Mesenteric fat pad (tissue), 1 donor: ENCODE data around the gene UBAC2. TPM values are rescaled to one million over a fixed set of nuclear protein-coding genes. Genes with fewer than 3 reads are reported as not detected.
"Not testable (repeated sequence)": the region's sequence is repeated elsewhere in the genome, so short reads cannot be mapped to it uniquely, and the experiment has no call there.

ENCODE experiments used
- DNase-seq: peaks from one replicate; pipeline ENCODE4 v3.0.0-alpha.2; 2020; ENCODE audit warnings: low spot score
- total RNA-seq: library from RNA; stranded (reverse); fragmentation: NEBNext Ultra II Directional; extraction: Animal tissue kit (Norgen Biotek cat#: 25700); gene quantifications from one replicate; pipeline ENCODE4 v1.2.1, GENCODE V29; 2021
- donor health status: DM: yes; HTN: yes; CAD: no.

UBAC2 gene
- total RNA-seq, 1 donor from 2014 or later: 49.3 TPM

- no peak for DNase-seq
Measured at GRCh38 chr13:99211421-99212035, 10.9 kb downstream of the UBAC2 start.

GRCh38 chr13:99214232-99214631 lies 13.6 kb downstream of the UBAC2 start:
- no peak for DNase-seq

- DNase-seq: no peak
Measured at GRCh38 chr13:99214731-99215130, 14.1 kb downstream of the UBAC2 start.

GRCh38 chr13:99215184-99215830 lies 14.7 kb downstream of the UBAC2 start:
- no peak for DNase-seq

GRCh38 chr13:99217461-99218110 lies 16.9 kb downstream of the UBAC2 start:
- DNase-seq: no peak

- no peak for DNase-seq
Measured at GRCh38 chr13:99218126-99218525, 17.5 kb downstream of the UBAC2 start.

- DNase-seq: no peak
Measured at GRCh38 chr13:99218545-99218944, 17.9 kb downstream of the UBAC2 start.

GRCh38 chr13:99218969-99219368 lies 18.3 kb downstream of the UBAC2 start:
- DNase-seq: no peak

- no peak for DNase-seq
Measured at GRCh38 chr13:99220199-99220935, 19.7 kb downstream of the UBAC2 start.

GRCh38 chr13:99221567-99222239 lies 21.0 kb downstream of the UBAC2 start:
- DNase-seq: no peak

GRCh38 chr13:99223587-99223986 lies 22.9 kb downstream of the UBAC2 start:
- DNase-seq: no peak

- DNase-seq: no peak
Measured at GRCh38 chr13:99224021-99224420, 23.4 kb downstream of the UBAC2 start.

- no peak for DNase-seq
Measured at GRCh38 chr13:99225078-99225477, 24.4 kb downstream of the UBAC2 start.

- no peak for DNase-seq
Measured at GRCh38 chr13:99226513-99226912, 25.9 kb downstream of the UBAC2 start.

- no peak for DNase-seq
Measured at GRCh38 chr13:99227331-99227900, 26.8 kb downstream of the UBAC2 start.

- DNase-seq: no peak
Measured at GRCh38 chr13:99227909-99228688, 27.4 kb downstream of the UBAC2 start.

- no peak for DNase-seq
Measured at GRCh38 chr13:99228737-99229691, 28.4 kb downstream of the UBAC2 start.

GRCh38 chr13:99230588-99230987 lies 29.9 kb downstream of the UBAC2 start:
- not testable (repeated sequence) for DNase-seq

GRCh38 chr13:99230991-99231390 lies 30.3 kb downstream of the UBAC2 start:
- no peak for DNase-seq
